Measurements from ENCODE around the gene PPHLN1.
"Not testable (repeated sequence)": the region's sequence is repeated elsewhere in the genome, so short reads cannot be mapped to it uniquely, and the experiment has no call there.

Gene PPHLN1

GRCh38 chr12:42380733-42381132 lies 54.8 kb downstream of the PPHLN1 start:
- DNase-seq, result no peak

- DNase-seq, result no peak
Measured at GRCh38 chr12:42382013-42382696, 56.2 kb downstream of the PPHLN1 start.

- DNase-seq, result no peak
Measured at GRCh38 chr12:42385326-42385841, 59.4 kb downstream of the PPHLN1 start.

- no peak for DNase-seq
Measured at GRCh38 chr12:42386308-42386707, 60.3 kb downstream of the PPHLN1 start.

GRCh38 chr12:42388086-42388485 lies 62.1 kb downstream of the PPHLN1 start:
- not testable (repeated sequence) for DNase-seq

GRCh38 chr12:42394429-42394828 lies 68.5 kb downstream of the PPHLN1 start:
- no peak for DNase-seq

- no peak for DNase-seq
Measured at GRCh38 chr12:42396473-42397259, 70.7 kb downstream of the PPHLN1 start.

GRCh38 chr12:42402821-42403411 lies 76.9 kb downstream of the PPHLN1 start:
- no peak for DNase-seq

GRCh38 chr12:42407306-42407705 lies 81.3 kb downstream of the PPHLN1 start:
- DNase-seq, result no peak

- DNase-seq, result no peak
Measured at GRCh38 chr12:42409471-42409870, 83.5 kb downstream of the PPHLN1 start.

GRCh38 chr12:42410340-42410739 lies 84.4 kb downstream of the PPHLN1 start:
- no peak for DNase-seq

GRCh38 chr12:42420395-42420794 lies 94.4 kb downstream of the PPHLN1 start:
- no peak for DNase-seq

- no peak for DNase-seq
Measured at GRCh38 chr12:42421844-42422779, 96.1 kb downstream of the PPHLN1 start.

GRCh38 chr12:42422785-42423184 lies 96.8 kb downstream of the PPHLN1 start:
- no peak for DNase-seq

GRCh38 chr12:42426746-42427145 lies 100.8 kb downstream of the PPHLN1 start:
- peak; percentile 15 for DNase-seq

- no peak for DNase-seq
Measured at GRCh38 chr12:42428850-42429249, 102.9 kb downstream of the PPHLN1 start.

- no peak for DNase-seq
Measured at GRCh38 chr12:42432517-42433140, 106.7 kb downstream of the PPHLN1 start.

GRCh38 chr12:42440608-42441007 lies 114.6 kb downstream of the PPHLN1 start:
- DNase-seq, result no peak

GRCh38 chr12:42442311-42442759 lies 116.4 kb downstream of the PPHLN1 start:
- DNase-seq, result no peak

- no peak for DNase-seq
Measured at GRCh38 chr12:42442888-42443287, 116.9 kb downstream of the PPHLN1 start.

GRCh38 chr12:42444192-42444943 lies 118.4 kb downstream of the PPHLN1 start:
- DNase-seq, result no peak
